Fibroblast of mammary gland (primary cell): ENCODE data around the gene ACADVL.

Experiments used
- DNase-seq: peaks from one replicate; pipeline ENCODE4 v3.0.0-alpha.2; 2010; ENCODE audit warnings: low read depth
- H3K4me3 ChIP-seq: 2 replicates; pipeline ENCODE4 v1.5.1; 2011; ENCODE audit warnings: low read depth, mild to moderate bottlenecking, low read length, moderate library complexity; ENCODE audit not compliant: control insufficient read depth
- TF ChIP-seq, protein P1 (sequence below): conservative IDR thresholded peaks from 2 replicates; pipeline ENCODE4 v1.5.1; 2011; ENCODE audit warnings: low read depth, low read length, inconsistent platforms; ENCODE audit not compliant: control insufficient read depth, insufficient read depth

Gene ACADVL

DNA sequence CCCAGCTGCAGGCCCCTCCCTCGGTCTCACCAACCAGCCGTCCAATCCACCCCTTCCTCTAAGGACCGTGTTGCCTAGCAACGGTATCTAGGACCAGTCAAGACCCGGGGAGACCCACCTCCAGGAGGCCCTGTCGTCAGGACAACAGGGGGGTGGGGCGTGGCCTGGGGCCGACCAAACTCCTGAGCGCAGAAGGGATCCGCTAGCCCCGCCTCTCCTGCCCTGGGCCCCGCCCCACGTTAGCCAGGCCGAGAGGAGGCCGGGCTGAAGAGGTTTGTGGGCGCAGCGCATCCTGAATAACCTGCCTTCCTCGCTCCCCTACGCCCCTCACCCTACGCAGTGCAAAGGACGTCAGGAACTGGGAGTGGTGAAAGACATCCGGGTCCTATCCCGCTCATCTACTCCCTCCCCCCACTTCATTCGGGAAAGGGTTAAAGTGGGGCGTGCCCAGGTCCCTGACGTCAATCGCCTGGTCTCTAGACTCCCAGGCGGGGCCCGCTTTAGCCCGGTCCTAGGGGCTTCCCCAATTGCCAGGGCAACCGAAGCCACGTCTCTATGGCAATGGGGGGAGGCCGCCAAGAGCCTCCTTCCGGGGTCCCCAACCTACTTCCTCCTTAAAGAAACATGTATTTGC lies 14.8 kb upstream of the ACADVL start:
- TF ChIP-seq, protein P1, sequence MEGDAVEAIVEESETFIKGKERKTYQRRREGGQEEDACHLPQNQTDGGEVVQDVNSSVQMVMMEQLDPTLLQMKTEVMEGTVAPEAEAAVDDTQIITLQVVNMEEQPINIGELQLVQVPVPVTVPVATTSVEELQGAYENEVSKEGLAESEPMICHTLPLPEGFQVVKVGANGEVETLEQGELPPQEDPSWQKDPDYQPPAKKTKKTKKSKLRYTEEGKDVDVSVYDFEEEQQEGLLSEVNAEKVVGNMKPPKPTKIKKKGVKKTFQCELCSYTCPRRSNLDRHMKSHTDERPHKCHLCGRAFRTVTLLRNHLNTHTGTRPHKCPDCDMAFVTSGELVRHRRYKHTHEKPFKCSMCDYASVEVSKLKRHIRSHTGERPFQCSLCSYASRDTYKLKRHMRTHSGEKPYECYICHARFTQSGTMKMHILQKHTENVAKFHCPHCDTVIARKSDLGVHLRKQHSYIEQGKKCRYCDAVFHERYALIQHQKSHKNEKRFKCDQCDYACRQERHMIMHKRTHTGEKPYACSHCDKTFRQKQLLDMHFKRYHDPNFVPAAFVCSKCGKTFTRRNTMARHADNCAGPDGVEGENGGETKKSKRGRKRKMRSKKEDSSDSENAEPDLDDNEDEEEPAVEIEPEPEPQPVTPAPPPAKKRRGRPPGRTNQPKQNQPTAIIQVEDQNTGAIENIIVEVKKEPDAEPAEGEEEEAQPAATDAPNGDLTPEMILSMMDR, result no peak
- peak overlapping the region; percentile 54 for H3K4me3 ChIP-seq
- DNase-seq, result peak; percentile 80

GRCh38 chr17:7205561-7205960 lies 14.2 kb upstream of the ACADVL start:
- peak overlapping the region; percentile 54 for H3K4me3 ChIP-seq
- DNase-seq, result no peak
- TF ChIP-seq, protein P1, result no peak

DNA sequence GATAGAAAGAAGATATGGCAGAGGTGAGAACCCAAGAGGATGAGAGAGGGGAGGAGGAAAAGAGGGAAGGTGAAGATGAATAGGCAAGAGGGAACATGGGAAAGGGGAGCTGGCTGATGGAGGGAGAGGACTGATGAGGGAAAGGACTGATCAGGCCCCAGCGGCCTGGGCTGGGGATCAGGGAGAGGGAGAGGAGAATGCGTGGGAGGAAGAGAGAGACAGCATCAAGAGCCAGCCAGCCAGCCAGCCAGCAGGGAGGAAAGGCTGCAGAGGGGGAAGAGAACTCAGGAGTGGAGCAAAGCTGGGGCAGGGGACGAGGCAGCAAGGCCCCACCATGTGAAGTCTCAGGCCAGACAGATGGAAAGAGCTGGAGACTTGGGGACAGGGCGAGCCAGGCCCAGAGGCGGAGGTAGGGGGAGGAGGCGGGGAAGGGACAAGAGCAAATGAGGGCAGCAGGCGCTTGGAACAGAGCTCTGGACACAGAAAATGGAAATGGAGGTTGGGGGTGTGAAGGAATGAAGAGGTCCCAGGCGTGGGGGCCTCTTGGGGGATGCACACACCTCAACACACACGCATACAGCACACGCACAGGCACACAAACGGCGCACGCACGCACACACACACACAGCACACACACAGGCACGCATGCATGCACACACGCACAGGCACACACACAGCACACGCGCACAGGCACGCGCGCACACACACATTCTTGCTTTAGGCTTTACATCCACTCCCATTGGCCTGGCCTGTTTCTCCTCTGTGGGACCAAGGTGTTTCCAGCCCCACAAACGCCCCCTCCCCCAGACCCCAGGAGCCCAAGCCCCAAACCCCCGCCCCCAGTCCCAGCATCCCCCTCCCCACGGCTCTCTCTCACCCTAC lies 12.4 kb upstream of the ACADVL start:
- DNase-seq, result peak; percentile 48
- no peak overlapping the region for H3K4me3 ChIP-seq

GRCh38 chr17:7208027-7208571 lies 11.6 kb upstream of the ACADVL start:
- H3K4me3 ChIP-seq, result no peak overlapping the region
- TF ChIP-seq, protein P1, result no peak
- DNase-seq, result no peak

More for the DNA sequence above, 12.4 kb upstream of the ACADVL start:
- TF ChIP-seq, protein P1, result no peak

GRCh38 chr17:7208754-7209460 lies 10.8 kb upstream of the ACADVL start:
- H3K4me3 ChIP-seq, result no peak overlapping the region
- no peak for DNase-seq
- TF ChIP-seq, protein P1, result no peak

DNA sequence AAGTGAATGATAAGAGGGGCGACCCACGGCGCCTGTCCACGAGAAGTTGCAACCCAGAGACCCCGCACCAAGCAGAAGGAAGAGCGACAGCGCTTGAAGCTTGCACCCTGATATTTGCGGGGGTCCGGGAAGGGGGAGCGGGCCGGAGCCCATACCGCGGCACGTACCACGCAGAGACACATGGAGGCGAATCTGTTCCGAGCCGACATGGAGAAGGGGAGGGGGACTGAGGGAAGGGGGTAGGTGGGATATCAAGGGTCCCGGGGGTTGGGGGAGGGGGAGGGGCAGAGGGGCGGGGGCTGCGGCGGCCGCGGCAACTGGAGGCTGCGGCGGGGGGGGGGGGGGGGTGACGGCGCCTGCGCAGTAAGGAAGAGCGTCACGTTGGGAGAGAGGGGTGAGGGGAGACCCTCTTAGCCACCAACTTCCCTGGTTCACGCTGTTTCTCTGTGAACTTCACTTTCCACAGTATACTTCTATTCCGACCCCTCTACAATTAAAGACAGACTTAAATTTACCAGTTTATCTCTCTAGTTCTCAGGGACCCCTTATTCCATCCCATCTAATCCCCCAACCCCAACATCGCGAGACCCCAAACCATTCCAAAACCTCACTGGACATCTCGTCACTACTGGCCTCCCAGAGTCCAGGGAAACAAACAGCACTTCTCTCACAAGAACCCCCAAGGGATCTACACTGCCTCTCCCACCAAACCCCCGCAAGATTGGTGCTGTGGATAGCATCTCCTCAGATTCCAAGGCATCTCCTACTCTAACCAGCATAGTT lies 8.1 kb upstream of the ACADVL start:
- DNase-seq, result no peak
- H3K4me3 ChIP-seq, result peak overlapping the region; percentile 17
- TF ChIP-seq, protein P1, result no peak
